GM21825 (cell line): ENCODE results near the gene SUSD3.
A peak's percentile ranks its signal among the peaks of the same experiment; 100 is the strongest.

Source experiments
- ATAC-seq: cut with Tn5 transposase; IDR thresholded peaks from one replicate; pipeline ENCODE4 v1.9.1; 2021; ENCODE audit warnings: mild to moderate bottlenecking, moderate library complexity; ENCODE audit not compliant: unreplicated experiment

Gene SUSD3

GRCh38 chr9:93051680-93052089 lies 6.8 kb upstream of the SUSD3 start:
- no peak for ATAC-seq

GRCh38 chr9:93052791-93053540 lies 5.5 kb upstream of the SUSD3 start:
- ATAC-seq = no peak

GRCh38 chr9:93053781-93054331 lies 4.6 kb upstream of the SUSD3 start:
- no peak for ATAC-seq

GRCh38 chr9:93054758-93055704 lies 3.5 kb upstream of the SUSD3 start:
- ATAC-seq = no peak

- ATAC-seq = no peak
These were observed 1.3 kb upstream of the SUSD3 start for GRCh38 chr9:93057042-93057702.

GRCh38 chr9:93057703-93058354 lies 672 bp upstream of the SUSD3 start:
- ATAC-seq = peak; percentile 12

- no peak for ATAC-seq
These were observed 662 bp downstream of the SUSD3 start for GRCh38 chr9:93059011-93059714.

- no peak for ATAC-seq
These were observed 1.4 kb downstream of the SUSD3 start for GRCh38 chr9:93059715-93060578.

GRCh38 chr9:93060746-93061259 lies 2.3 kb downstream of the SUSD3 start:
- no peak for ATAC-seq

GRCh38 chr9:93061260-93061751 lies 2.8 kb downstream of the SUSD3 start:
- ATAC-seq = no peak

- peak; percentile 30 for ATAC-seq
These were observed 3.6 kb downstream of the SUSD3 start for GRCh38 chr9:93061791-93062763.

- ATAC-seq = peak; percentile 86
These were observed 6.1 kb downstream of the SUSD3 start for GRCh38 chr9:93064392-93065134.

GRCh38 chr9:93065135-93065720 lies 6.7 kb downstream of the SUSD3 start:
- no peak for ATAC-seq

- ATAC-seq = no peak
These were observed 8.6 kb downstream of the SUSD3 start for GRCh38 chr9:93066978-93067603.

GRCh38 chr9:93068956-93069355 lies 10.5 kb downstream of the SUSD3 start:
- no peak for ATAC-seq

GRCh38 chr9:93071464-93071863 lies 13.0 kb downstream of the SUSD3 start:
- no peak for ATAC-seq
